Left lung (tissue), 10 donors: ENCODE results near the gene COL17A1. TPM values are rescaled to one million over a fixed set of nuclear protein-coding genes. Genes with fewer than 3 reads are reported as not detected.

Experiments
- ATAC-seq: fragments of 200-7000 bp; cut with Tn5 transposase; one replicate; pipeline ENCODE4 v1.9.1; 2020; ENCODE audit warnings: moderate library complexity
- DNase-seq, 4 donors: peaks; one replicate each; pipeline ENCODE4 v3.0.0-alpha.2; 2013 to 2020
- H3K27ac ChIP-seq, 2 donors: fragments of 200-600 bp; sonication (generic) in 1 of 2; one replicate each; pipeline versions ENCODE4 v1.5.0 to v1.8.0; 2020 to 2021
- H3K27me3 ChIP-seq, 2 donors: fragments of 200-600 bp; sonication (generic) in 1 of 2; one replicate each; pipeline versions ENCODE4 v1.5.0 to v1.8.0; 2020 to 2021
- H3K36me3 ChIP-seq, 2 donors: fragments of 200-600 bp; sonication (generic) in 1 of 2; one replicate each; pipeline versions ENCODE4 v1.5.0 to v1.8.0; 2020 to 2021
- H3K4me1 ChIP-seq, 2 donors: fragments of 200-600 bp; one replicate each; pipeline ENCODE4 v1.8.0; 2021
- H3K4me3 ChIP-seq, 2 donors: fragments of 200-600 bp; sonication (generic) in 1 of 2; one replicate each; pipeline versions ENCODE4 v1.5.0 to v1.8.0; 2020 to 2021; ENCODE audit warnings: mild to moderate bottlenecking in 1 of 2
- H3K9me3 ChIP-seq, 2 donors: fragments of 200-600 bp; sonication (generic) in 1 of 2; one replicate each; pipeline versions ENCODE4 v1.5.0 to v1.8.0; 2020 to 2021
- intact Hi-C, 2 donors: fragments of 100-400 bp; cut with DNase I; formaldehyde crosslinking; loops; one replicate each; pipeline versions ENCODE4 v1.11.2 to v1.14.2; 2022
- polyA plus RNA-seq, 6 donors: library from polyadenylated mRNA; unstranded; fragments of 120-200 nt; gene quantifications; one replicate each; pipeline ENCODE4 v1.2.1, GENCODE V29; 2013; ENCODE audit not compliant: insufficient read length in 6 of 6
- total RNA-seq, 2 donors: library from RNA; stranded (reverse); fragmentation: NEBNext Ultra II Directional; extraction: Animal tissue kit (Norgen Biotek cat#: 25700); gene quantifications; one replicate each; pipeline ENCODE4 v1.2.1, GENCODE V29; 2021
- TF ChIP-seq, protein P1 (sequence below), 2 donors: fragments of 200-600 bp; sonication (generic) in 1 of 2; IDR thresholded peaks; one replicate each; pipeline versions ENCODE4 v1.5.0 to v1.8.0; 2021; ENCODE audit warnings: antibody characterized with exemption in 2 of 2
- donor health status: DM: no; HTN: yes; CAD: no.
- donor health status: DM: no; HTN: no; CAD: no.

Gene COL17A1
- total and polyA plus RNA-seq, 8 donors: 0.32 to 43.4 (median 0.71) TPM

DNA sequence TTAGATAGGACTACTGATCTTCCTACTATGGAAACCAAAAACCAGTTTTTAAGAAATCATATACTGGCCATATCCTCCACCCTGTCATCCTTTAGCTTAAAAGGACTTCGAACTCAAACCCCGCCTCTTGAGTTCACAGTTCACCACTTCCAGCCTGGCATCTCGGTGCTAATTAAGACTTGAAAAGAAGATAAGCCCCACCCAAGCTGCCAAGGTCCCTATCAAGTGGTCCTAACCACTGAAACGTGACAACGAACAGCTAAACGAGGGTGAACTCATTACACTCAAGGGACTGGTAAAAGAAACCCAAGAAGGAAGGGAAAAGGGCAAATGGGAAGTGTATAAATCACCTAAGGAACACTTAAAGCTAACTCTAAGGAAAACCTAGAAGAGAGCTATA lies 16.1 kb downstream of the COL17A1 start:
- no peak for DNase-seq

DNA sequence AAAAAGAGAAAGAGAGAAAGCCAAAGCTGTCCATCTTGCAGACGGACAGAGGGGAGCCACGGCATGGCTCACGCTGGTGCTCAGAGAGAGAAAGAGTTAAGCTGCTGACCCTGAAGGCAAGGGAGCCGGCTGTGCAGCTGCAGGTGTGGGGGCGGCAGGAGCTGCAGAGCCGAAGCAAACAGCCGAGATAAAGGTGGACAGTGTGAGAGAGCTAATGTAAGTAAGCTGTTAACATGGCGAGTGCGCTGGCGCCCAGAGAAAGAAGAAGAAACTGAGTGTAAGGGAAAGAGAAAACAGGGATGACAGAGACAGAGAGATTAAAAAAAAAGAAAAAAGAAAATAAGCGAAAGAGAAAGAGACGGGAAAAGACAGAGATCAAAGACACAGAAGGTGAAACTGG lies 18.2 kb downstream of the COL17A1 start:
- ATAC-seq (no peak), DNase-seq (no peak)
- TF ChIP-seq, protein P1, sequence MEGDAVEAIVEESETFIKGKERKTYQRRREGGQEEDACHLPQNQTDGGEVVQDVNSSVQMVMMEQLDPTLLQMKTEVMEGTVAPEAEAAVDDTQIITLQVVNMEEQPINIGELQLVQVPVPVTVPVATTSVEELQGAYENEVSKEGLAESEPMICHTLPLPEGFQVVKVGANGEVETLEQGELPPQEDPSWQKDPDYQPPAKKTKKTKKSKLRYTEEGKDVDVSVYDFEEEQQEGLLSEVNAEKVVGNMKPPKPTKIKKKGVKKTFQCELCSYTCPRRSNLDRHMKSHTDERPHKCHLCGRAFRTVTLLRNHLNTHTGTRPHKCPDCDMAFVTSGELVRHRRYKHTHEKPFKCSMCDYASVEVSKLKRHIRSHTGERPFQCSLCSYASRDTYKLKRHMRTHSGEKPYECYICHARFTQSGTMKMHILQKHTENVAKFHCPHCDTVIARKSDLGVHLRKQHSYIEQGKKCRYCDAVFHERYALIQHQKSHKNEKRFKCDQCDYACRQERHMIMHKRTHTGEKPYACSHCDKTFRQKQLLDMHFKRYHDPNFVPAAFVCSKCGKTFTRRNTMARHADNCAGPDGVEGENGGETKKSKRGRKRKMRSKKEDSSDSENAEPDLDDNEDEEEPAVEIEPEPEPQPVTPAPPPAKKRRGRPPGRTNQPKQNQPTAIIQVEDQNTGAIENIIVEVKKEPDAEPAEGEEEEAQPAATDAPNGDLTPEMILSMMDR (IDR thresholded peaks at IDR 0.05): no peak
- Histone ChIP-seq H3K4me3 (no peak overlapping the region), H3K27me3 (no peaks in the 10 kb centered on the region), H3K4me1 (no peaks in the 10 kb centered on the region), H3K9me3 (no peaks in the 10 kb centered on the region), H3K36me3 (no peaks in the 10 kb centered on the region), H3K27ac (no peak overlapping the region)
- intact Hi-C loops: no loop called here

More for the DNA sequence above, 16.1 kb downstream of the COL17A1 start:
- TF ChIP-seq, protein P1 (IDR thresholded peaks at IDR 0.05): no peak
- Histone ChIP-seq H3K4me1 (no peaks in the 10 kb centered on the region), H3K27me3 (no peaks in the 10 kb centered on the region), H3K27ac (no peak overlapping the region), H3K4me3 (no peak overlapping the region), H3K36me3 (no peaks in the 10 kb centered on the region), H3K9me3 (no peaks in the 10 kb centered on the region)
- no peak for ATAC-seq
- intact Hi-C loops: no loop called here

DNA sequence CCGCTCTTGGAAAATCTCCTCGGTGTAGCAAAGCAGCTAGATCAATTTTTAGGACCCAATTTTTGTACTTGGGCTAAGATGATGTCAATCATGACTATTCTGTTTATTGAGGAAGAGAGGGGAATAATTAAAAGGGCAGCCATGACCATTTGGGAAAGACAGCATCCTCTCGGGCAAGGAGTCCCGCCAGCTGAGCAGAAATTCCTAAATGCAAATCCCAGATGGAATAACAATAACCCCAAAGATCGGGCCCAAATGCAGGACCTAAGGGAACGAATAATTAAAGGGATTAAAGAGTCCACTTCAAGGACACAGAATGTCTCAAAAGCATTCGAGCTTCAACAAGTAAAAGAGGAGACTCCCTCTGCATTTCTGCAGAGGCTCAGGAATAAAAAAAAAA lies 18.7 kb downstream of the COL17A1 start:
- intact Hi-C loops: no loop called here
- TF ChIP-seq, protein P1 (IDR thresholded peaks at IDR 0.05): no peak
- H3K4me3 ChIP-seq: no peak overlapping the region
- H3K27me3 ChIP-seq: no peaks in the 10 kb centered on the region
- no peaks in the 10 kb centered on the region for H3K36me3 ChIP-seq
- no peak overlapping the region for H3K27ac ChIP-seq
- no peak for ATAC-seq
- DNase-seq: no peak
- no peaks in the 10 kb centered on the region for H3K9me3 ChIP-seq
- no peaks in the 10 kb centered on the region for H3K4me1 ChIP-seq

DNA sequence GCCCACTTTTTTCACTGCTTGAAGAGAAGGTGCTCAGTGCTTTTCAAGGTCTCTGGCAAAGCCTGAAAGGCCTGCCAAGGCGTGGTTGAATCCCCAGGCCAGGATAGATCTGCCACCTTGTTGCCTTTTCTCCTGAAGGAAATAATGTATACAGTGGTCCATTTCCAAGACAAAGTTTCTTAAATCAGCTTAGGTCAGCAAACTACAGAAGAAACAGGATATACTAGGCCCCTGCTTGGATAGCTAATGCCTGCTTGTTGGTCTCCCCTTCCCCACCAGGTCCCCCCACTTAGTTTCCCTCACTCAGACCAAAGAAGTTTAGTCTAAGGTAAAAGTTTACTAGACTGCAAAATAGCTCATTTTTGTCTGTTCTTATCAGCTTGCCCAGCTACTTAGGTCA lies 19.9 kb downstream of the COL17A1 start:
- Histone ChIP-seq H3K4me1 (no peaks in the 10 kb centered on the region), H3K27ac (no peak overlapping the region), H3K36me3 (no peaks in the 10 kb centered on the region), H3K9me3 (no peaks in the 10 kb centered on the region), H3K27me3 (no peaks in the 10 kb centered on the region), H3K4me3 (no peak overlapping the region)
- intact Hi-C loops: no loop called here
- DNase-seq: no peak
- no peak for ATAC-seq
- TF ChIP-seq, protein P1 (IDR thresholded peaks at IDR 0.05): no peak

DNA sequence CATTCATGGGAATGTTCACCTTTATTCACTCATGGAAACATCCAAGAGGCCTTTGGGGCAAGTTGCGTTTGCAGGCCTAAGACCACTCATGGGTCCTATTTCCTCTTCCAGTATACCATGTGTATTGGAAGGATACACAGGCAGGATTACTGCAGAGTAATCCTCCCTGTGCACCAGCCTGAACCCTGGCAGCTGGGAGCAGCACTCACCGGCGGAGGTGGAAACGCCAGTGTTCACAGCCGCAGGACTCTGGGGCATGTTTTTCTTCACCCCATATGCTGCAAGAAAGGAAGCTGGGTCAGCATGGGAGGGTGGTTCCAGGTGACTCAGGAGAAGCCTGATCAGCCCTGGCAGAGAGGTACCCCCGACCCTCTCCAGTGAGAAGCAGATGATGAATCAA lies 24.5 kb downstream of the COL17A1 start:
- no peak for DNase-seq
- intact Hi-C loops: no loop called here
- H3K27ac ChIP-seq: no peak overlapping the region
- H3K9me3 ChIP-seq: no peaks in the 10 kb centered on the region
- H3K4me1 ChIP-seq: no peaks in the 10 kb centered on the region
- H3K36me3 ChIP-seq: no peaks in the 10 kb centered on the region
- no peak for ATAC-seq
- no peak overlapping the region for H3K4me3 ChIP-seq
- H3K27me3 ChIP-seq: no peaks in the 10 kb centered on the region
- TF ChIP-seq, protein P1 (IDR thresholded peaks at IDR 0.05): no peak
